HG02981 (cell line): ENCODE results near the gene HHAT.

Experiments used
- ATAC-seq: cut with Tn5 transposase; IDR thresholded peaks from one replicate; pipeline ENCODE4 v1.9.1; 2021; ENCODE audit warnings: mild to moderate bottlenecking, moderate library complexity; ENCODE audit not compliant: unreplicated experiment

Gene HHAT

DNA sequence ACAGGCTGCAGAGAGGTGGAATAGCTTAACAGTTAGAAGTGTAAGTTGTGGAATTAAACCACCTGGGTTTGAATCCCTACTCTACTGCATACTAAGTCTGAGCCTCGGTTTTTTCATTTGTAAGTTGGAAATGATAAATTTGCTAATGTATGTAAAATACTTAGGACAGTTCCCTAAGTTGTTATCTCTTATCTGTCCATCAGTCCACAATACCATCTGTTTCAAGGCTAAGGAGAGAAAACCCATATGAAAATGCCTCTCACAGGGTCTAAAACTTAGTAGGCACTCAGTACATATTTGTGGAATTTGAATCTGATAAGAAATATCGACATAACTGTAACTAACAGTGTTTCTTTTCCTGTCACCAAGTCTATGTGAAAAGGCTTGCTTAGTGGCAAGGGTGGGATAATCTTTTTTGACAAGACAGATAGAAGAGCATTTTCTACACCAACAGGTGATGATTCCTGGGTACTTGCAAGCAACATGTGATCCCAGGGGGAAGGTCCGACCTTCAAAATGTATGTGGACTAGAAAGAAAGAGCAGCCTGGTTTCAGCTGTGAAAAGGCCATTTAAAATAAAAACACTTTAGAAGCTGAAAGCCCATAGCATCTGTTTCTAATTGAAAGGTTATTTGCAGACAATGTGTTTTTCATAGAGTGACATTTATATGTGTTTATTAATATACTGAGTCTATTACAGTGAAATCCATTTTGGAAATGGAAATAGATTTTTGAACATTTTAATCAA, 202.9 kb downstream of the HHAT start:
- no peak for ATAC-seq

DNA sequence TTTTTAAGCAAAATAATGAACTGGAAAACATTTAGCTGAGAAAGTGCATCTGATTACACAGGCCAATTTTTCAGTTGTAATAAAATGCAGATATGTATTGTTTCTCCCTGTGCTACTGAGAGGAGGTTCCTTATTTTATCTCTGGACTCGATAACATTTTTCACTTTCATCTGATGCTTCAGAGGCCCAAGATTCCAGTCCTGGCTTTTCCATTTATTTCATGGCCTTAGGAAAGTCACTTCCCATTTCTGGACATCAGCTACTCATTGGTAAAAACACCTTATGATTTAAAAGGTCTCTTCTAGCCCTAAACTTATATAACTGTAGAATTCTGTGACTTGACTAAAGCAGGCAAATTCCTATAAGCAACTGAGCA, 203.5 kb downstream of the HHAT start:
- ATAC-seq = no peak

DNA sequence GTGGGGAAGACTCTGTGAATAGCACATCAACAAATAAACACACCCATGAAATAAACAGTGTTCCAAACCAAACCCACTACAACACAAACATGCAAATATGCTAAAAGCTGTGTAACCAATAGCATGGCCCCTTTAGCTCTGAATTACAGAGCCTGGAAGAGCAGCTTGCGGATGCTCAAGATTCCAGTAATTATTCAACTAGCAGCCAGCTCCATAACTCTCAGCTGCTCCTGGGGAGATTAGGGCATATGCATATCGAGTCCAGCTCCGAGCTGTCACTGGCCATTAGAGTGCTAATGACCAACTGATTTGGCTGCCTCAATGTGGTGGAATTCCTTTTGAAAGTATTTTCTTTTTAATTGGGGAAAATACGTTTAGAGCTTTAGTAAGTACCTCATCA, 207.1 kb downstream of the HHAT start:
- no peak for ATAC-seq

DNA sequence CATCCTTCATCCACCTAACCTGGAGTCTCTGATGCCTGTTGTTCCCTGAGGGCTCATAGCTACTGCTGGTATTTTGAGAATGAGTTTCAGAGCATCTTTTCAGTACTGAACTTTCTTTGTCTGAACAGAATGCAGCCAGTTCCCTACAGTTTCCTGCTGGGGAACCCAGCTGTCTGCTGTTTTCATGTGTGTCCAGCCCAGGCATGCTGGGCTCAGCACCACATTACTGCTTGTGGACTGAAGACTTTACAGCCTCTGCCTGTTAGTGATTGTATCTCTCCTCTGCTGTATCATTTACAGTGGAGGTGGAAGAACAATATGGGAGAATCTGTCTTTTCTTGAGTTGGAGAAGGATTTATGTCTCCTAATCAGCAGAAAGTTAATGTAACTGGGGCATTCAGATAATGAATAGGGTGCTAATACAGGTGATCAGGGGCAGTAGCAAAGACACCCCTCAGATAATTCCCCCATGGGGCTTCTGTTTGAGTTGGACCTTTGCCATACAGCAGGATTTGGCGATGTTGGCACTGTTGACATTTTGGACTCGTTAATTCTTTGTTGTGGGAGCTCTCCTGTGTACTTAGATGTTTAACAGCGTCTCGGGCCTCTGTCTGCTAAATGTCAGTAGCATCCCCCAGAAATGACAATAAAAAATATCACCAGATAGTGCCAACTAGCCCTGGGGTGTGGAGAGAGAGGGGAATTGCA, 207.7 kb downstream of the HHAT start:
- ATAC-seq = no peak

DNA sequence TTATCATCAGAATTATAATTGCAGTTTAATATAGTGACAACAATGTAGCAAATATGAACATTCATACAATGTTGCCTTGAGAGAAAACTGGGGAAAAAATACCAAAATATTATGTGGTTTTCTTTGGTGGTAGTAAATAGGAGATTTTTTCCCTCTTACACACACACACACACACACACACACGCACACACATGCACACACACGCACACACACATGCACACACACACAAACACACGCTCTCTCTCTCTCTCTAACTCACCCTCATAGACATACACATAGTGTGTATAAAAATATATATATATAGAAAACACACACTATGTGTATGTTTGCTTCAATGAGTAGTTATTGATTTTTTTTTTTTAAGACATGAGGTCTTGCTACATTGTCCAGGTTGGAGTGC, 211.6 kb downstream of the HHAT start:
- no peak for ATAC-seq

DNA sequence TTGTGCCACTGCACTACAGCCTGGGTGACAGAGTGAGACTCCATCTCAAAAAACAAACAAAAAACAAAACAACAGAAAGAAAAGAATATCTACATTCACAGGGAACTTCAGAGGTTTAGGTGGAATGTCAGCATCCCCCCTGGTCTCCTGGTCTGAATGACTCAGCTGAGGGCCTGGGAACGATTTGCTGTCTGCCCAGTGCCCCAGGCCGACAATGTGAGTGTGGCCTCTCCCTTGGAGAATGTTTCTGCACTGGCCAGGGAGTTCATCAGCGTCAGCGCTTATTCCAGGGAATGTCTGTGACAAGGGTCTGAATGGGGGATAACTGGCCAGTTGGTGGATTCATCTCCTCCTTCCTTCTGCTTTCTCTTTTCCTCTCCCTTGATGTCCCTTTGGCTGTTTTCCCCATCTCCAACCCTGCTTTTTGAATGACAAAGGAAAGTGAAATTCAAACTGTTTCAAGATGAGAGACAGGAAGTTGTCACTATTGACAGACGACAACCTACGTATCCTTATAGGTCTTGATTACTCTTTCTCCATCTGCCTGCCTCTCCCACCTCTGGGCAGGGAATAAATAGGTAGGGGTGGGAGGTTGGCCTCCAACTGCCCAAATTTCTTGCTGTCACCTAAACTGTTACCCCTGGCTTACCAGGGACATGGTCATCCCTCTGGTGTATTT, 213.1 kb downstream of the HHAT start:
- ATAC-seq = no peak

DNA sequence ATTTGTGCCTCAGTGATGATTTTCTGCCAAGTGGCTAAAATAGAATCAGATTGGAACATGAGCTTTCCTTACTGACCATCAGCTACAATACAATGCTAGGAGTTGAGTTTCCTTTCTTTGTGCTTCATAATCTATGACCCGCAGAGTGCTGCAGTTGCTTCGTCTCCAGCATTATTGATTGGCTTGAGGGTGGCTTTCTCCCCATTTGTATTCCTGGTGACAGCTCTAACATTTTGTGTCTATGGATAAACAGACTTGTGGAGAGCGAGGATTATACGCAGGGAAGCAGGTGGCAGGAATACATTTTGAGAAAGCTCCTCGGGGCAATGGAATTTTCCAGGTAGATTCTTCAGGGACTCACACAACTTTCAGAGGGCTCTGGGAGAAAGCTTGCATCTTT, 223.2 kb downstream of the HHAT start:
- ATAC-seq = no peak

DNA sequence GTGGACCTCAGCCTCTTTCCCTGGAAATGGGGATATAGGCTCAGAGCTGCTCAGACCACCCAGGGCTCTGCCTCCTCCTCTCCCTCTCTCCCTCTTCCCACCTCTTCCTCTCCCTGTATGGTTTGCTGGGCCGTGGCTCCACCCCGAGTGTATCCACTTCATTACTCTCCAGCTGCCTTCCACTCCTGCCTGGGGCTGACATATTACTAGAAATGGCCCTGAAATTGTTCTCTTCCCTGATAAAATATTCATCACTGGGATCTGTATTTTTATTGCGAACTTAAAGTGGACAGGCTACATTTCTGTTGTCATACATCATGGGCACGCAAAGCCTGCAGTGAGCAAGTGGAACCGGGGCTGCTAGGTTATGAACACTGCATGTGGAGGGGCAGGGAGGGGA, 225.0 kb downstream of the HHAT start:
- no peak for ATAC-seq

DNA sequence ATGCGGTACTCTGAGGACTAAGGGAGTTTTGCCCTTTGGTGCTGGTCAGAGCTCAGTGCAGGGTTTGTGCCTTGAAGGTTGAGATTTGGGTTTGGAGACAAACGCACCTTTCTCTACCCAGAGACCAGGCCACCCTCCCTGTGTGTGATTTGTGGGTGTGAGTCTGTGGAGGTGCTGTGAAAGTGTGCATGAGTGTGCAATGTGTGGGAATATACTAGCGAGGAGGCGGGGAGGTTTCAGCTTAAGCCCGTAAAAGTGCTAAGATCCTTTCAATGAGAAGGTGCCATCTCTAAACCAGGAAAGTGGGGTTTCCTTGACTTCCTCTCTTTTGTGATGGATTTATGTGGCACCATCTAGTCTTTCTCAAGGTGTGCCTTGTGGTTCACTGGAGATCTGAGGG, 225.7 kb downstream of the HHAT start:
- ATAC-seq = no peak

DNA sequence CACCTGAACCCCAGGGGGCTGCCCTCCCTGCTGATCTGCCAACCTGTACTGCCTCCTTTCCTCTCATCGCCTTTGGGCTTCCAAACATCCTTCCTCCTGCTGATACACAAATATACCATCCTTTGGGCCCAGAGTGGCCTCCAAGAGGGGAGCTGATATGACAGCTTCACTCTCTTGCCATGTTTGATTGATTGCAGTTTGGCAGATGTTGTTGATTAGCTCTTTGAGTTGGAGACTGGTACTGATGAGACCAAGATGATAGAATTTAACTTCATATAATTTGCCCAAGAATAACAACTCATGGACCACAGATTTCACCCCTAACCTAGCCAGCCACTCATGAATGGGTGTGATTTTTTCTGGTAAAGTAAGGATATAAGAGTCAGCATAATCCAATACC, 227.8 kb downstream of the HHAT start:
- no peak for ATAC-seq

DNA sequence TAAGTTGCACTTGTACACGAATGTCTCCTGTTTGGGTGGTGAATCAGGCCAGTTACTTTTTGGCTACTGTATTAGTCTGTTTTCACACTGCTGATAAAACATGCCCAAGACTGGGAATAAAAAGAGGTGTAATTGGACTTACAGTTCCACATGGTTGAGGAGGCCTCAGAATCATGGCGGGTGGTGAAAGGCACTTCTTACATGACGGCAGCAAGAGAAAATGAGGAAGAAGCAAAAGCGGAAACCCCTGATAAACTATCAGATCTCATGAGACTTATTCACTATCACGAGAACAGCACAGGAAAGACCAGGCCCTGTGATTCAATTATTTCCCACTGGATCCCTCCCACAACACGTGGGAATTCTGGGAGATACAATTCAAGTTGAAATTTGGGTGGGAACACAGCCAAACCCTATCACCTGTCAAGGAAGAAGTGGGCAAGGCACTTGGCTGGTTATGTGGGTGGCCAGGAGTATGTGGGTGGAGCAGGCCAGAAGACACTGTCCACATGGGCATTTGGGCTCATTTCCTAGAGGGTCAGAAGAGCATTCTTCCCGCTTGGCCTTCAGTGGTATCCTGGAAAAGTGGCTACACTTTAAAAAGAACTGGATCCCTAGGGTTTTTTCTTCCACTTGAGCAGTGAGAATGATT, 228.8 kb downstream of the HHAT start:
- no peak for ATAC-seq

DNA sequence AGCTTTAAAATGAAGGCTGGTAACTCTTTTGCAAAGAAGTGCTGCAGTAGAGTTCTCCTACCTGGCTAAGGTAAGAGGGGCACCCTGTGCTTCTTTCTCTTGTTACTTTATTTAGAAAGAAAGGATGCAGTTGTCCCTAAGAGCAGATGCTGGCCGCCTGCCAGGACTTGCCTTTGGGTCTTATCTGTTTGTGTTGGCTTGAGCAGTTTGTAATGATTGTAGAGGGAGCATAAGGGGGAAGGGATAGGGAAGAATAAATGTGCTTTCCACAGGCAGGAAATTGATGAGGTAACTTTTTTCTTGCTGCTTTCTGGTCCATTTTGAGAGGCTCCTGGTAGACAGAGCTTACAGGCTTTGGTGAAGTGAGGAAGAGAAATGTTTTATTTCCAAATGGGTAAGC, 229.6 kb downstream of the HHAT start:
- no peak for ATAC-seq

DNA sequence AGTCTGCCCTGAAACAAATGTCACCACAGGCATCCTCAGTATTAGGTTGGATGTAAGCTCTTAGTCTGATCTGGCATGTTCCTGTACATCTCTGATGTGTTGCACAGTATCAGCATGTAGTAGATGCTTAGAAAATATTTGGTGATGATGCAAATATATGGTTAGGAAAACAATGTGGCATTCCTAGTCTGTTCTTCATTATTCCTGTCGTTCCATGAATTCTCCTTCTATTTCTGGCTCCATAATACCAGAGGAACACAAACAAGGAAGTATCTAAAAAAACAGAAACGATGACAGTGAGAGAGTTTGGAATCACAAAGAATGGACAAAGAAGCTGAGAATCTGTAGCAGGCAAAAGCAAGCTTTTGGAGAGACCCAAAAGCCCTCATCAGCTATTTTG, 236.6 kb downstream of the HHAT start:
- ATAC-seq = no peak

DNA sequence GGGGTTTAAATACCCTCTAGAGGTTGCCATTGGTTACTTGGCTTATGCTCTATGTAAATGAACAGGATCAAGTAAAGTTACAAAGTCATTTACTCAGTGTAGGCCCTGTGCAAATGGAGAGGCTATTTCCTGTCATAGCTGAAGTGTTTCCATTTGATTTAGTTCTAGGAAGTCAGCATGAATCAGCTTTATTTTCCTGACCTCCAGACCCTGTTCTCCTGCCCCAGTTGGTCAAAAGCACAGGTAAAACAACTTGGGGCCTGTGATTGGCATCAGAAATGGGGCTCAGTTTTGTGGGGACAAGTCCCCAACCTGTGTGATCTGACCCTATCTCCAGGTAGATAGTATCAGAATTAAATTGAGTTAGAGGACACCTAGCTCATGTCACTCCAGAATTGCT, 239.9 kb downstream of the HHAT start:
- ATAC-seq = no peak

DNA sequence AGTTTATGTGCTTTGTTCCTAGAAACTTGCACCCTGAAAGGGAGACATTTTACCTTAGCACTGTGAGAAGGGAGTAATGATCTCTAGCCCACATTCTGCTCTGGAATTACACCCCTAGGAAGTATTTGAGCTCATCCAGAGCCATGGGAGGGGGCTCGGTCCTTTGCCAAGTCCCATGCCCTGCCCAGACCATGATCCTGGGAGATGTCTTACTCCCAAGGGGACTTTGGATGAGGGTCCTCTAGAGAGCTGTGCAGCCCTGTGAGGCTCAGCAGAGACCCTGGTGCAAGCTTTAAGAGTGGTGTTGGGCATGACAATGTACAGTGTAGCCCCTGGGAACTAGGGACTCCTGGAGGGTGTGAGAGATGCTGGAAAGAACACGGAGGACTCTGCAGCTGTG, 241.4 kb downstream of the HHAT start:
- no peak for ATAC-seq

DNA sequence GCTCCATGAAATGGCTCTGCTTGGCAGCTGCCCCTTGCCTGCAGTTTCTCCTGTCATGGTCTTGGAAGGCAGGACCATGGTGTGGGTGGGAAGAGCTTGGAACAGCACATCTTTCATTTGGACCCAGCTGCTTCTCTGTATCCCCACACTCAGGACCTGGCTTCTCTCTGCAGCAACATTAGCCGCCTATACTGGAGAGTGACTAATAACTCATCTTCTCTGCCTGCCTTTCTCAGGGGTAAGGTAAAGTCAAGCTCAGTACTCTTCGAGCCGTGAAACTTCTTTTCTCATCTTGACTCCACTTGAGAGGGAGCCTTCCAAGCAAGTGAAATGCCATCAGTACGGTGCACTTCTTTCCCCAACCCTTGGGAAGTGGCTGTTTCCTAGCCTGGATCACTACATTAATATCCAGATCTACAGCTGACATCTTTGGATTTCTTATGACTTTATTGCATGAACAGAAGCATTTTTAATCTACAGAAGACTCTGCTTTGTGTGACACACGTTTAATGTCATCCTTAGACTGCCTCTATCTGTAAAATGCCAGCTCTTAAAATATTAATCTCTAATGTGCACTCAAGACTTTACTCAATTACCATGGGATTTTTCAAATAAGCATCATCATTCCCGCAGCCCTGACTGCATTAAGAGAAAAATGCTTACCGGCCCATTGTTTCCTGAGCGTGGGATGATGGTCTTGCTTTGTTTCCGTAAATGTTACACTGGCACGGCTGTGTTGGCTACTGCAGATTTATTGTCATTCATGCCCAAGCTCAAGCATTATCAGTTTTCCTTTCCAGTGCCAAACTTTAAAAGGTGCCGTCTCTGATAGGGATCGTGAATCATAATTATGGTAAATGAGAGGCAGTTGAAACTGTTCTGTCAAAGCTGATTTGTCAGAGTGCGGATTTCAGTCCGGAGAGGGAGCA, 242.9 kb downstream of the HHAT start:
- no peak for ATAC-seq

DNA sequence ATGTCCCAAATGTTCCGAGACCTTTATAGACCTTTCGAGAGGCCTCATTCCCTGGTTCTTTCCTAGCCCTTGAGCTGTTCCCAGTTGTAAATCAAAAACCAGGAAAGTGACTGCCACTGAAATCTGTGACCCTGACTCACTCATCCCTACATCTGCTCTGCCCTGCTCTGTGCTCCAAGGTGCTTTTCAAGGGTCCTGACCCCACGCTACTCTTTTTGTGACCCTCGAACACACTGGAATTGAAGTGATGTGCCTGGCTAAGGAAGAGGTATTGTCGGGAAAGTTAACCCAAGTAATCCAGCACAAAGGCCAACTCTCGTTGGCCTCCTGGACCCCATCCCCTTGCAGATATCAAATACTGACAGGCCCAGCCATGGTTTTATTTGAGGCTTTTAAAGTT, 244.4 kb downstream of the HHAT start:
- no peak for ATAC-seq

DNA sequence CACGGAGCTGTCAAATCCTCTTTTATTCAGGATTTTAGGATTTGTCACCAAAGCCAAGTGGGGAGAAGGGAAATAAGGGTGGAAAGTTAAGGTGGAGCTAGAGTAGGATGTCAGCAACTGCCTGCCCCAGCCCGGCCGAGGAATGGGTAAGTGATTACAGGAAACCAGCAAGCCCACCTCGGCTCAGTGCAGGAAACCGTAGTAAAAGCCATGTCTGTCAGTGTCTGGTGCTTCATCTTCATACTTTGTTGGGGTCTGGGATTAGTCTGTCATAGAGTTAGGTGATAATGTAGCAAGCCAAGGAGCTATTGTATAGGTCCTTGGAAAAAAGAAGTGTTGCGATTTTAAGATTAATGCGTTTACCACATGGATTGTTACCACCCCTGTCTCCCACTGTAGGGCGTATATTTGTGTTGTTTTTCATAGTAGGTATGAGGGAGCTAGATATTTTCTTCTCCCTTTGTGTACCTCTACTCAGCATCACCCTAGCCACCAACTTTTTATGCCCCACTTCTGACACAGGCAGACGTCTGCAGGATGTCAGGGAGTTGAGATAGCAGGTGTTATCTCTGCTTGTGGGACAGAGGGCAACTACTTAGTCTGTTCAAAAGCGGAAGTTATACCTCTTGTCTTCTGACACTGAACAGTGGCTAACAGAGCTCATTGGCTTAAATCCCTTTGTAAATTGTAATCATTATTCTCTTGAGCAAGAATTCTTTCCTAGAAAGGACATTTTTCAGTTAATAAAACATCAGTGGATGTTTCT, 253.7 kb downstream of the HHAT start:
- ATAC-seq = peak; percentile 69

DNA sequence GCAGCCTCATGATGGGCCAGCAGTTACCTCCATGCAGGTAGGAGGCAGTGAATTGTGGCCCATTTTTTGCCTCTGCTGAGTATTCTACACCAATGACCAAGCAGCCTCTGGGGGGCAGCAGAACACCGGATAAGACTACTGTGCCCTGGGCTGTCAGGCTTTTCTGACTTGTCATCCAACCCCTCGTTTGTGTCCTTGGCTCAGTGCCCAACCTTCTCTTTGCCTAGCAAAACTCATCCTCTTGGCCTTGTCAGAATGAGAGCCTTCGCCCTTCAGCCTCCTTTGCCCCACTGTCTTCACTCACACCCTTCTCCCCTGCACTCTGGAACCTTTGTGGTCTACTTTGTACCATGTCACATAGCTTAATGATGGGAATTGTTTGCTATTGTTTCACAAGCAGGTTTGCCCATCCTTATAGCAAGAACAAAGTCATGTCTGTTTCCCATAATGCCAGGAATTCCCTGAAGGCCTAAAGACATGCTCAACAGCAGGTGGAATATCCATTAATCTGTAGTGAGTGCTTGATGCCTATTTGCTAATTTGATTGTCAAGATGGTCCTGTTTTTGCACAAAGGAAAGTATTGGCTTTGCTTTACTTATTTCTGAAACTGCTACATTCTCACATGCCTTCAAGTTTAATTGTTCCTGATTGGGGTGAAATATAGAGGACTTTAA, 255.9 kb downstream of the HHAT start:
- ATAC-seq = peak; percentile 76
